ENCODE results near the gene HMBS. TPM values are rescaled to one million over a fixed set of nuclear protein-coding genes. Genes with fewer than 3 reads are reported as not detected.

The HMBS gene
- total and polyA plus RNA-seq, 2 experiments from 2014 or later, result 101 to 107 TPM

- TF ChIP-seq REST (IDR thresholded peaks at IDR 0.05; ENCODE audit: unreplicated experiment) (no peak), CTCF (conservative IDR thresholded peaks at IDR 0.05; ENCODE audit: low read depth in 2 of 2) (no peak), STAT1 (IDR thresholded peaks at IDR 0.05; ENCODE audit: unreplicated experiment) (no peak), JUNB (IDR thresholded peaks at IDR 0.05; ENCODE audit: unreplicated experiment) (no peak), ZNF331 (CRISPR knock-in tag; IDR thresholded peaks at IDR 0.05; ENCODE audit: low read depth) (no peak), ZNF114 (CRISPR knock-in tag; IDR thresholded peaks at IDR 0.05) (no peak), CREB1 (CRISPR knock-in tag; IDR thresholded peaks at IDR 0.05; ENCODE audit: low read depth) (no peak), EZH2phosphoT487 (IDR thresholded peaks at IDR 0.05; ENCODE audit: unreplicated experiment) (no peak), POLR2AphosphoS5 (IDR thresholded peaks at IDR 0.05; ENCODE audit: low read depth) (no peak), EZH2 (IDR thresholded peaks at IDR 0.05; ENCODE audit: low read depth, unreplicated experiment) (no peak), NANOG (IDR thresholded peaks at IDR 0.05; ENCODE audit: borderline replicate concordance) (no peak)
- TF ChIP-seq, protein P1, sequence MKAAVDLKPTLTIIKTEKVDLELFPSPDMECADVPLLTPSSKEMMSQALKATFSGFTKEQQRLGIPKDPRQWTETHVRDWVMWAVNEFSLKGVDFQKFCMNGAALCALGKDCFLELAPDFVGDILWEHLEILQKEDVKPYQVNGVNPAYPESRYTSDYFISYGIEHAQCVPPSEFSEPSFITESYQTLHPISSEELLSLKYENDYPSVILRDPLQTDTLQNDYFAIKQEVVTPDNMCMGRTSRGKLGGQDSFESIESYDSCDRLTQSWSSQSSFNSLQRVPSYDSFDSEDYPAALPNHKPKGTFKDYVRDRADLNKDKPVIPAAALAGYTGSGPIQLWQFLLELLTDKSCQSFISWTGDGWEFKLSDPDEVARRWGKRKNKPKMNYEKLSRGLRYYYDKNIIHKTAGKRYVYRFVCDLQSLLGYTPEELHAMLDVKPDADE (IDR thresholded peaks at IDR 0.05), result no peak
Measured at GRCh38 chr11:119116235-119116594, 31.5 kb downstream of the HMBS start (continued).

GRCh38 chr11:119116601-119117000 is 31.9 kb downstream of the HMBS start:
- no peak for ATAC-seq
- no peaks in the 10 kb centered on the region for H4K20me1 ChIP-seq (replicated peaks; ENCODE audit: insufficient read depth)
- no peaks in the 10 kb centered on the region for H3K36me3 ChIP-seq (ENCODE audit: insufficient read depth)
- H3F3A ChIP-seq (replicated peaks; ENCODE audit: low read depth), result 0 out of 2 replicates have a peak, but pooled peaks cover 3% of the 10 kb centered on the region
- H3K4me1 ChIP-seq (ENCODE audit: insufficient read depth), result peaks cover 12% of the 10 kb centered on the region
- H3K27ac Mint-ChIP-seq, result no peak overlapping the region
- peaks cover 10% of the 10 kb centered on the region for H3K4me1 Mint-ChIP-seq
- no peak overlapping the region for H2AFZ ChIP-seq
- no peak overlapping the region for H3K27ac ChIP-seq (ENCODE audit: low read depth)
- H3K4me3 Mint-ChIP-seq, result no peak overlapping the region
- no peak overlapping the region for H3K4me2 ChIP-seq
- no peaks in the 10 kb centered on the region for H3K27me3 ChIP-seq (ENCODE audit: insufficient read depth)
- peaks cover under 1% of the 10 kb centered on the region; the same call in 1 of the 2 replicates for H3K79me2 ChIP-seq (replicated peaks; ENCODE audit: insufficient read depth)
- DNase-seq (ENCODE audit: low spot score), result no peak
- TF ChIP-seq STAT1 (IDR thresholded peaks at IDR 0.05; ENCODE audit: unreplicated experiment), result no peak
- TF ChIP-seq CTCF (conservative IDR thresholded peaks at IDR 0.05; ENCODE audit: low read depth in 2 of 2), result no peak
- TF ChIP-seq EZH2phosphoT487 (IDR thresholded peaks at IDR 0.05; ENCODE audit: unreplicated experiment), result no peak
- TF ChIP-seq EZH2 (IDR thresholded peaks at IDR 0.05; ENCODE audit: low read depth, unreplicated experiment), result no peak
- no peak for TF ChIP-seq CREB1 (CRISPR knock-in tag; IDR thresholded peaks at IDR 0.05; ENCODE audit: low read depth)
- no peak overlapping the region for H3K4me3 ChIP-seq
- H3K9me3 Mint-ChIP-seq, result no peaks in the 10 kb centered on the region
- H3K27me3 Mint-ChIP-seq (ENCODE audit: insufficient read depth, low read depth, poor library complexity), result peaks cover 14% of the 10 kb centered on the region
- H3K36me3 Mint-ChIP-seq (ENCODE audit: low read depth), result no peaks in the 10 kb centered on the region; the same call in 2 of the 3 replicates
- no peaks in the 10 kb centered on the region for H3K9me2 ChIP-seq (ENCODE audit: insufficient read depth)

Measured in GM23338 (cell line).